Rectal smooth muscle tissue (tissue), 1 donor: Measurements from ENCODE around the gene DNAH10.
A peak's percentile ranks its signal among the peaks of the same experiment; 100 is the strongest.

Experiments used
- H3K27ac ChIP-seq: one replicate; pipeline ENCODE4 v1.7.0; 2013; ENCODE audit warnings: low read depth, low read length, inconsistent platforms
- H3K27me3 ChIP-seq: one replicate; pipeline ENCODE4 v1.7.0; 2013; ENCODE audit warnings: low read length; ENCODE audit not compliant: control insufficient read depth, insufficient read depth
- H3K36me3 ChIP-seq: one replicate; pipeline ENCODE4 v1.7.0; 2013; ENCODE audit warnings: low read length; ENCODE audit not compliant: control insufficient read depth, insufficient read depth
- H3K4me1 ChIP-seq: one replicate; pipeline ENCODE4 v1.7.0; 2013; ENCODE audit warnings: low read length; ENCODE audit not compliant: control insufficient read depth, insufficient read depth
- H3K4me3 ChIP-seq: one replicate; pipeline ENCODE4 v1.7.0; 2013; ENCODE audit warnings: low read length
- H3K9ac ChIP-seq: one replicate; pipeline ENCODE4 v1.7.0; 2013; ENCODE audit warnings: low read length

Gene DNAH10

GRCh38 chr12:123960029-123960735 is 198.1 kb downstream of the DNAH10 start:
- no peak overlapping the region for H3K4me3 ChIP-seq
- no peak overlapping the region for H3K9ac ChIP-seq
- no peak overlapping the region for H3K27ac ChIP-seq
- peaks cover 2% of the 10 kb centered on the region for H3K4me1 ChIP-seq
- H3K27me3 ChIP-seq = no peaks in the 10 kb centered on the region
- H3K36me3 ChIP-seq = no peaks in the 10 kb centered on the region

- Histone ChIP-seq H3K36me3 (no peaks in the 10 kb centered on the region), H3K4me1 (peaks cover 2% of the 10 kb centered on the region), H3K4me3 (no peak overlapping the region), H3K9ac (no peak overlapping the region), H3K27ac (no peak overlapping the region), H3K27me3 (no peaks in the 10 kb centered on the region)
Observed at GRCh38 chr12:123960856-123961255, 198.8 kb downstream of the DNAH10 start.

DNA sequence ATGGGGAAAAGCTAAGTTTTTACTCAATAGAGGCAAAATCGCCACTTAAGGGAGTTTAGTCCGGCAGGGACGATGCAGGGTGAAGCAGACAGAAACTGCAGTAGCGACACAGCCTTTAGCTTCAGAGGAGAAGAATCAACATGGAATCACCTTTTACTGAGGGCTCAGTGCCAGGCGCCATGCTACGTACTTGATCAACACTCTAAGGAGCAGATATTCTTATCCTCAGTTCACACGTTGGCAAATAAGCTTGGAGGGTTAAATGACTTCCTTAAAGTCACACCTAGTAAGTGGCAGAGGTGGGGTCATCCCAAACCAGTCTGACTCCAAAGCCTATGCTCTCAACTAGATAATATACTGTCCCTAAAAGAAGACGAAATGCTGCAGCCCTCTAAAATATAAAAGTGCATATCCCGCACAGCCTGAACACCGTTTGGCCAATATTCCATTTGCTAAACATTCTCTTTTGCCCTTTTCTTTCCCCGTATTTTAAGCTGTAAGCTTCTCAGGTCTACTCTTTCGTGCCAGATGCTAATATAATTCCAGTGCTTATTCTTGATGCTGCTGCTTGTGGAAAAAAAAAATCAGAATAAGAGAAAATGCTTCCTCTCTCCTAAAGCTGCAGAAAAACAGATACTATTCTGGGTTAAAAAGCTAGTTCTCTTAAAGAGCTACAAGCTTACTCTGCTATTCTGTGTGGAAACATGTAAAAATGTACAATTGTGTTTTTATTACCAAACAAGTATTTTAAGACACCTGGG is 199.7 kb downstream of the DNAH10 start:
- peaks cover 2% of the 10 kb centered on the region for H3K4me1 ChIP-seq
- H3K36me3 ChIP-seq = no peaks in the 10 kb centered on the region
- H3K4me3 ChIP-seq = no peak overlapping the region
- no peak overlapping the region for H3K27ac ChIP-seq
- H3K27me3 ChIP-seq = no peaks in the 10 kb centered on the region
- H3K9ac ChIP-seq = no peak overlapping the region

DNA sequence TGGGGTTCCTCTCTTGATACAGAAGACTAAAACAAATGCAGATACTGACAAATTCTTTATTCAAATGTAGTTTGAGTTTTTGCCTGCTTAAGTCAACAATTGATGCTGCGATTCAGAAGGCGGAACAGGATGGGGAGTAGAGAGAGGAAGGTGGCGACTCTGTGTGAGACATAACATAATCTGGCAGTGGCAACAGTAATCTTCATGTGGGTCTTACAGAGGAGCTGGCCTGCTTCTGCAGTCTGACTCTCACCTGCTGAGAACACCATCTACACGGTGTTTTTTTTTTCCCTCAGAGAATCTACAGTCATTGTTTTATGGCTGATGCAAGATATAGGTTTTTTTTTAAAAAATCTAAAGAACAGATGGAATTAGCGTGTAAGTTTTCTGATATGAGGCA is 200.4 kb downstream of the DNAH10 start:
- no peaks in the 10 kb centered on the region for H3K36me3 ChIP-seq
- no peak overlapping the region for H3K9ac ChIP-seq
- no peaks in the 10 kb centered on the region for H3K27me3 ChIP-seq
- H3K27ac ChIP-seq = no peak overlapping the region
- H3K4me3 ChIP-seq = no peak overlapping the region
- peaks cover 2% of the 10 kb centered on the region for H3K4me1 ChIP-seq

- Histone ChIP-seq H3K4me1 (no peaks in the 10 kb centered on the region), H3K36me3 (no peaks in the 10 kb centered on the region), H3K27ac (no peak overlapping the region), H3K27me3 (no peaks in the 10 kb centered on the region), H3K9ac (no peak overlapping the region), H3K4me3 (no peak overlapping the region)
Observed at GRCh38 chr12:123963821-123964220, 201.7 kb downstream of the DNAH10 start.

GRCh38 chr12:123965382-123965781 is 203.3 kb downstream of the DNAH10 start:
- no peak overlapping the region for H3K9ac ChIP-seq
- peaks cover 3% of the 10 kb centered on the region for H3K4me1 ChIP-seq
- no peak overlapping the region for H3K4me3 ChIP-seq
- H3K27me3 ChIP-seq = no peaks in the 10 kb centered on the region
- no peak overlapping the region for H3K27ac ChIP-seq
- H3K36me3 ChIP-seq = no peaks in the 10 kb centered on the region

DNA sequence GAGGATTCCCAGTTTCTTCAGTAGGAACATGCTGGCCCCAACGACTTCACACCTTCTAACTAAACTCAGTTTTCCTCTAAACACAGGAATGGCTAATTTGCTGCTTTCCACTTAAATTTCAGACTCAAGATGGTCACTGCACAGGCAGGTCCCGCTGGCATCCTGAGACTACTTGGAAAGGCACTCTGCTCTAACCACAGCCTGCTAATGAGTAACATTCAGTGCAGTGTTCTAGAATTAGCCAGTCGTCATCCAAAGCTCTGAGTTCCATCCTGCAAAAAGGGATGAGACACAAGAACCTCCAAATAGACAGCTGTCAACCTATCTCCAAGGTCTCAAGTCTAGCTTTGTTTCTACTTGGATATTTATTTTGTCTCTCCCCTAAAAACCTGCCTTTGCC is 204.5 kb downstream of the DNAH10 start:
- Histone ChIP-seq H3K4me3 (no peak overlapping the region), H3K9ac (no peak overlapping the region), H3K27ac (no peak overlapping the region), H3K36me3 (no peaks in the 10 kb centered on the region), H3K4me1 (peaks cover 3% of the 10 kb centered on the region), H3K27me3 (no peaks in the 10 kb centered on the region)

DNA sequence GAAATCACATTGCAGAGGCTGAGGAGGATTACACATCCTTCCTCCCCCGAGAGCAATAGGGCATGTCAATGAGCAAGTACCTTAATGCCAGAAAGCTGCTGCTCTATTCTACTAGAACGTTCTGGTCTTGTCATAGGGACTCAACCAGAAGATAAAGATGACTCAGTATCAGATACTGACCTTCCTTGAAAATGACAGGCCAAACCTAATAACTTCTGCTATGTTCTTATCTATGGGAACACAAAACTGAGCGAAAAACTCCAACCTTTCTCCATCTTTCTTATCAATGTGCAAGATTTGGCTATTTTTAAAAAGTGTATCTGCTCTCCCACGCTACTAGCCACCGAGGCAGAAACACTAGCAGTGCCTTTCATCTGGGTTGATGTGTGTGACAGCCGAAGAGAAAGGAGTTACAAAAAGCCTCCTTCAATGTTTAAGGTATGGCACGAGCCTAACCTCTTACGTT is 205.1 kb downstream of the DNAH10 start:
- H3K36me3 ChIP-seq = no peaks in the 10 kb centered on the region
- H3K27ac ChIP-seq = no peak overlapping the region
- no peaks in the 10 kb centered on the region for H3K27me3 ChIP-seq
- H3K9ac ChIP-seq = no peak overlapping the region
- no peak overlapping the region for H3K4me3 ChIP-seq
- H3K4me1 ChIP-seq = peaks cover 3% of the 10 kb centered on the region

DNA sequence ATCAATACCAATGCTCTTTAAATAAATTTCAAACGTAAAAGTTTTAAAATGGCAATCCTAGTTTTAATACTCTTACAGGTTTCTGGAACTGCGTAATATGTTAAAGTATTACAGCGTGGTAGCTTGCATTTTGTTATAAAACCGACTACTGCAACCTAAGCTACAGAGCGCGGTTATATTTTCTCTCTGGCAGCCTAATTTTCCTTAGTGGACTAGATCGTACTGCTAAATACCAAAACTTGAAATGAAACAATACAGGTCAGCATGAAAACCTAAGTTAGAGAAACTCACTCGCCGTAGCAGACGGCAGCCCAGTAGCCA is 209.3 kb downstream of the DNAH10 start:
- H3K27me3 ChIP-seq = no peaks in the 10 kb centered on the region
- H3K4me3 ChIP-seq = peak overlapping the region; percentile 90
- peaks cover 7% of the 10 kb centered on the region for H3K4me1 ChIP-seq
- H3K36me3 ChIP-seq = no peaks in the 10 kb centered on the region
- peak overlapping the region; percentile 88 for H3K27ac ChIP-seq
- H3K9ac ChIP-seq = peak overlapping the region; percentile 83

DNA sequence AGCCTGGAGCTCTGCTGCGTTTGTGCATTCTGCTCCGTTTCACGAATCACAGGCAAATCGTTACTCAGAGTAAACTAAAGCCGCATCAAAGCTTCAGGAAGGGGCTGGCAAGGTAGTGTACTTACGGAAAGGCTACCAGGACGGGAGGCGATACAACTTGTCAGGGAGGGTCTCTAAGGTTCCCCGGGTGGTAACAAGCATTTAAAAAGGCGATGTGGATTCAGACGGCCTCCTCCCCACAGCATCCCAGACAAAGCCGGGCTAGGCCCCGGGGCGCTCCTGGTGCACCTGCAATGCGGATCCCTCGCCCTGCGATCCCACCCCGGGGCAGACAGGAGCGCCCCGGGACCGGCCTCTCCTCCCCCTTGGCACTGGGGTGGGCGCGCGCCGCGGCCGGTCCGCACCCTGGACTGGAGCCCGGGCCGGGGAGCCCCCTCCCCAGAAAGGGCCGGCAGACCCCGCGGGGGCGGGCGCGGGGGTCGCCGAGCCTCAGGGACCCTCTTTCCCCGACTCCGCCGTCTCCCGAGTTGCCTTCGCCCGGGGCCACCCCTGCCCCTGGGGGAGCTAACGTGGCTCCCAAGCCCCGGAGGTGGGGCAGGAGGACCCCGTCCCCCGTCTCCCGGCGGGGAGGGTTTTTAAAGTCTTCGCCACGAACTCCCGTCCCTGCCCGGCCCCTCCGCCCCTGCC is 209.8 kb downstream of the DNAH10 start:
- Histone ChIP-seq H3K27ac (peak overlapping the region; percentile 88), H3K27me3 (no peaks in the 10 kb centered on the region), H3K4me1 (peaks cover 7% of the 10 kb centered on the region), H3K36me3 (no peaks in the 10 kb centered on the region), H3K9ac (peak overlapping the region; percentile 83), H3K4me3 (peak overlapping the region; percentile 90)

DNA sequence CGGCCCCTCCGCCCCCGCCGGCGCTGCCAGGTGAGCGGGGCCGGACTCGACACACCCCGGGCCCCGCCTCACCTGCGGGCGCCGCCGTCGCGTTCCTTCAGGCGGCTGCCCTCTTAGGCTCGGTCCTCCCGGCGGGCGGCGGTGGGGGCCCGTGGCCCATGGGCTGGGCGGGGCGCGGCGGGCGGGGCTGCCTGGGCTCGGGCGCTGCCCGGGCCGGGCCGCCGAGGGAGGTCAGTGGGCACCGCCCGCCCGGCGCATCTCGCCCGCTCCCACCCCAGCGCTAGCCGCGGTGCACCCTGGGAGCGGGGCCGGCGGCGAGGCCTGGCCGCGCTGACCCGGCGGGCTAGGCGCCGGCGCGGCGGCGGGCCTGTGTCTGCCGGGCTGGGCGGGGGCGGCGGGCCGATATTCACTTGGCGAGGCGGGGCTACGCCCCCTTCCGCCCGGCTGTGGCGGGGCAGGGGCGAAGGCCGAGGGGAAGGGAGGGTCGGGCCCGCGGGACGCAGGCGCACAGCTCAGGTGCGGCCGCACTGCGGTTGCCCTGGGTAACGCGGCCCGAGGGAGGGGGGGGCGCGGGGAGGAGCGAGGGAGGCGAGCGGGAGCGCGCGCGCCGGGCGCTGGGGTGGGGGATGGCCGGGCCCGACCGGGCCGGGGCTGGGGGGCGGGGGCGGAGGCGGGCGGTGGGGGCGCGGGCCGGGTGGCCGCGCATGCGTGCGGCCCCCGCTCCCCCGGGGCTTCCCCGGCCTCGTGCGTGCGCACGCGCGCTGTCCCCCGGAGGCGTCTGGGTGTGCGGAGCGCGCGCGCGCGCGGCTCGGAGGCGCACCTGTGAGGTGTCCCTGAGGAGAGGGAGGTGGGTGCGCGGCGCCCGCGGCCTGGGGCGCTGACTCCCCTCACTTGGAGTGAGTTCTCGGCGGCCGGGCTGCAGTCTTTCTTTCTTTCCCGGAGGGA is 210.6 kb downstream of the DNAH10 start, which contains the start of the genes CCDC92 and ZNF664:
CCDC92 (minus strand) TSS at position 375 of the 945 bp plus-strand sequence. CDS start 28,526 bp downstream, outside the sequence.
ZNF664 (plus strand) TSS at position 759 of the 945 bp plus-strand sequence. CDS start 38,930 bp downstream, outside the sequence.
- no peaks in the 10 kb centered on the region for H3K27me3 ChIP-seq
- H3K9ac ChIP-seq = peak within 1 kb of the TSS; percentile 83
- peaks cover 7% of the 10 kb centered on the region for H3K4me1 ChIP-seq
- peak within 1 kb of the TSS; percentile 90 for H3K4me3 ChIP-seq
- H3K27ac ChIP-seq = peak within 1 kb of the TSS; percentile 88
- no peaks in the 10 kb centered on the region for H3K36me3 ChIP-seq
